VCaP (cell line): ENCODE results near the gene NPTN.

Experiments
- H3K27ac ChIP-seq: fragments of 450-650 bp; 2 replicates; pipeline ENCODE4 v1.5.1; 2017
- CTCF ChIP-seq: fragments of 450-650 bp; conservative IDR thresholded peaks from 2 replicates; pipeline ENCODE4 v1.5.1; 2017; ENCODE audit warnings: mild to moderate bottlenecking, moderate library complexity

Gene NPTN

GRCh38 chr15:73569361-73569760 lies 63.8 kb downstream of the NPTN start:
- H3K27ac ChIP-seq, result no peak overlapping the region
- peak; percentile 35 for TF ChIP-seq CTCF

- H3K27ac ChIP-seq, result no peak overlapping the region
- TF ChIP-seq CTCF, result no peak
Observed at GRCh38 chr15:73568564-73569280, 64.5 kb downstream of the NPTN start.

GRCh38 chr15:73567020-73567419 lies 66.2 kb downstream of the NPTN start:
- no peak overlapping the region; the same call in 1 of the 2 replicates for H3K27ac ChIP-seq
- TF ChIP-seq CTCF, result no peak

- H3K27ac ChIP-seq, result no peak overlapping the region
- TF ChIP-seq CTCF, result peak; percentile 46
Observed at GRCh38 chr15:73564255-73564654, 68.9 kb downstream of the NPTN start.

GRCh38 chr15:73560501-73561117 lies 72.6 kb downstream of the NPTN start:
- peak; percentile 84 for TF ChIP-seq CTCF
- no peak overlapping the region for H3K27ac ChIP-seq

GRCh38 chr15:73558529-73558928 lies 74.7 kb downstream of the NPTN start:
- H3K27ac ChIP-seq, result no peak overlapping the region
- no peak for TF ChIP-seq CTCF

- TF ChIP-seq CTCF, result no peak
- no peak overlapping the region for H3K27ac ChIP-seq
Observed at GRCh38 chr15:73555080-73555479, 78.1 kb downstream of the NPTN start.
